ENCODE data around the gene LGALS3BP.

DNA sequence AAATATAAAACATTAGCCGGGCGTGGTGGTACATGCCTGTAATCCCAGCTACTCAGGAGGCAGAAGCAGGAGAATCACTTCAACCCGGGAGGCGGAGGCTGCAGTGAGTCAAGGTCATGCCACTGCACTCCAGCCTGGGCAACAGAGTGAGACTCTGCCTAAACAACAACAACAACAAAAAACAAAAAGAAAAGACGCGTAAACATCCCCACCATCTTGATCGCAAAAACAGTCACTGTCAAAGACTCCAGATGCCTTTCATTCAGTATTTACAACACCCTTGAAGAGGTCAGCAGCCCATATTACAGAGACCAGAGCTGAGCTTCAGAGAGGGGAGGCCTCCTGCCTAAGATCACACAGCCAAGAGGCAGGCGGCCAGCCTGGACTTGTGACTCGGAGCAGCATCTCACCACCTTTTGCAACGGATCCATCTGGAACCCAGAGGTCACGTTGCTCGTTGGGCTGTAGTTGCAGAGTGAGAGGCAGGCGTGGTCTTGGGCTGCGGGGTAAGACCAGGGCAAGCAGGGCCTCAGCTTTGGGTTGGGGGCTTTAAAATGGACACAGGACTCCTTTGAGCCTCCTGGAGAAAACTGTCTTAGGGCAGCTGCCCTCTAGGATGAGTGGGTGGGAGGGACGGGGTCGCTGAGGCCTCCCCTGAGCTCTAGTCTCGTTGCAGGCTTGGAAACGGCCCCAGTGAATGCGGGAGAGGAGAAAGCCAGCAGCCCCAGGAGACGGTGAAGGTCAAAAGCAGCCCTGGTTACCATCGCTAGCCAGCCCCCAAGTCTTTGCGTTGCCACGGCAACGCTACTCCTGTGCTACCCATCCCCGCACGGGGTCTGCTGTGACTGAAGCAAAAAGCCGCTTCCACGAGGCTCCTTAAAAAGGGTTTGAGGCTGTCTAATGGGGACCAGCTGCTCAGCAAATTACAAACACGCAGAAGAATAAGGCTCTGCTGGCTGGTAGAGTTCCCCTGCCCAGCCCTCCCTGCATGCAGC is 26.1 kb downstream of the LGALS3BP start:
- TF ChIP-seq POLR2A (IDR thresholded peaks at IDR 0.05) = no peak
- TF ChIP-seq, protein P1, sequence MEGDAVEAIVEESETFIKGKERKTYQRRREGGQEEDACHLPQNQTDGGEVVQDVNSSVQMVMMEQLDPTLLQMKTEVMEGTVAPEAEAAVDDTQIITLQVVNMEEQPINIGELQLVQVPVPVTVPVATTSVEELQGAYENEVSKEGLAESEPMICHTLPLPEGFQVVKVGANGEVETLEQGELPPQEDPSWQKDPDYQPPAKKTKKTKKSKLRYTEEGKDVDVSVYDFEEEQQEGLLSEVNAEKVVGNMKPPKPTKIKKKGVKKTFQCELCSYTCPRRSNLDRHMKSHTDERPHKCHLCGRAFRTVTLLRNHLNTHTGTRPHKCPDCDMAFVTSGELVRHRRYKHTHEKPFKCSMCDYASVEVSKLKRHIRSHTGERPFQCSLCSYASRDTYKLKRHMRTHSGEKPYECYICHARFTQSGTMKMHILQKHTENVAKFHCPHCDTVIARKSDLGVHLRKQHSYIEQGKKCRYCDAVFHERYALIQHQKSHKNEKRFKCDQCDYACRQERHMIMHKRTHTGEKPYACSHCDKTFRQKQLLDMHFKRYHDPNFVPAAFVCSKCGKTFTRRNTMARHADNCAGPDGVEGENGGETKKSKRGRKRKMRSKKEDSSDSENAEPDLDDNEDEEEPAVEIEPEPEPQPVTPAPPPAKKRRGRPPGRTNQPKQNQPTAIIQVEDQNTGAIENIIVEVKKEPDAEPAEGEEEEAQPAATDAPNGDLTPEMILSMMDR (IDR thresholded peaks at IDR 0.05) = no peak
